Endothelial cell of umbilical vein (primary cell): ENCODE measurements around the gene CUL9. TPM values are rescaled to one million over a fixed set of nuclear protein-coding genes. Genes with fewer than 3 reads are reported as not detected.
A peak's percentile ranks its signal among the peaks of the same experiment; 100 is the strongest.

Source experiments
- BruUV-seq: library from RNA; stranded (reverse); fragments of 400-500 nt; replicated peaks from 2 replicates; lab custom pipeline; 2021; lab: Mats Ljungman, UMichigan
- CTCF ChIA-PET: fragments of 300-600, 350-600 bp; sonication (Branson Sonifier 250); formaldehyde crosslinking; loops from one replicate; lab custom pipeline; 2021; ENCODE audit warnings: antibody characterized with exemption, inconsistent platforms; lab: Charles Lee
- POLR2A ChIA-PET: fragments of 300-600, 350-600 bp; sonication (Branson Sonifier 250); formaldehyde crosslinking; loops from one replicate; lab custom pipeline; 2021; ENCODE audit warnings: antibody characterized with exemption, inconsistent platforms; lab: Charles Lee
- DNase-seq: peaks from one replicate; pipeline ENCODE4 v3.0.0-alpha.2; 2011; ENCODE audit warnings: low read depth, low spot score
- FAIRE-seq: peaks from 2 replicates; lab custom pipeline; 2011; peaks lifted over from hg19 to GRCh38; lab: Jason Lieb, UNC
- H2AFZ ChIP-seq: 2 replicates; pipeline ENCODE4 v1.6.0; 2012; ENCODE audit warnings: low read depth, low read length, control low read depth, inconsistent platforms
- H3K27ac ChIP-seq: 2 replicates; pipeline ENCODE4 v1.5.1; 2011; ENCODE audit warnings: low read depth, mild to moderate bottlenecking, control low read depth, low read length, moderate library complexity; ENCODE audit not compliant: insufficient read depth
- H3K27me3 ChIP-seq, 2 experiments: 2 replicates each; pipeline versions ENCODE4 v1.6.0 to v1.6.1; 2011; ENCODE audit warnings: low read length in 2 of 2, mixed read lengths in 1 of 2; ENCODE audit not compliant: control insufficient read depth in 2 of 2, insufficient read depth in 2 of 2
- H3K36me3 ChIP-seq, 2 experiments: 2 replicates in 1 of 2; 3 replicates in 1 of 2; pipeline ENCODE4 v1.5.1; 2011; ENCODE audit warnings: low read length in 2 of 2, mild to moderate bottlenecking in 1 of 2, moderate library complexity in 1 of 2; ENCODE audit not compliant: control insufficient read depth in 2 of 2, insufficient read depth in 2 of 2; ENCODE audit errors: extremely low read depth in 1 of 2
- H3K4me1 ChIP-seq: 3 replicates; pipeline ENCODE4 v1.5.1; 2011; ENCODE audit warnings: mild to moderate bottlenecking, low read length; ENCODE audit not compliant: control insufficient read depth, insufficient read depth; ENCODE audit errors: extremely low read depth
- H3K4me2 ChIP-seq: 2 replicates; pipeline ENCODE4 v1.6.1; 2011; ENCODE audit warnings: low read length, control low read depth, mixed read lengths; ENCODE audit not compliant: insufficient read depth
- H3K4me3 ChIP-seq, 3 experiments: fragments of 200-600 bp in 1 of 3; sonication (generic), shearing (Covaris generic) in 1 of 3; replicated peaks in 1 of 3; 2 replicates each; pipeline ENCODE4 v1.5.1; 2011 to 2016; ENCODE audit warnings: control low read depth in 3 of 3, low read length in 3 of 3, mild to moderate bottlenecking in 2 of 3, inconsistent platforms in 1 of 3, low read depth in 1 of 3, moderate library complexity in 1 of 3; ENCODE audit not compliant: insufficient read depth in 1 of 3
- H3K79me2 ChIP-seq: 2 replicates; pipeline ENCODE4 v1.6.0; 2012; ENCODE audit warnings: low read length, inconsistent platforms; ENCODE audit not compliant: control insufficient read depth, insufficient read depth
- H3K9ac ChIP-seq: replicated peaks from 2 replicates; pipeline ENCODE3; 2011; ENCODE audit warnings: low read length, control low read depth; ENCODE audit not compliant: insufficient read depth; ENCODE audit errors: extremely low read depth
- H3K9me1 ChIP-seq: replicated peaks from 3 replicates; pipeline ENCODE4 v1.6.0; 2011; ENCODE audit warnings: mild to moderate bottlenecking, low read length; ENCODE audit not compliant: control insufficient read depth, insufficient read depth; ENCODE audit errors: extremely low read depth
- H3K9me3 ChIP-seq: replicated peaks from 2 replicates; pipeline ENCODE4 v1.5.1; 2012; ENCODE audit warnings: low read length, inconsistent platforms; ENCODE audit not compliant: control insufficient read depth, insufficient read depth
- H4K20me1 ChIP-seq: replicated peaks from 2 replicates; pipeline ENCODE3; 2011; ENCODE audit warnings: mild to moderate bottlenecking, low read length; ENCODE audit not compliant: control insufficient read depth, insufficient read depth; ENCODE audit errors: extremely low read depth
- CTCF ChIP-seq, 2 donors: IDR thresholded peaks; 1 replicate in 1 of 2; 2 replicates in 1 of 2; pipeline ENCODE4 v1.5.1; 2011; ENCODE audit warnings: low read length in 2 of 2, mild to moderate bottlenecking in 2 of 2, moderate library complexity in 2 of 2, control low read depth in 1 of 2, inconsistent platforms in 1 of 2, low read depth in 1 of 2; ENCODE audit not compliant: insufficient read depth in 1 of 2; ENCODE audit errors: extremely low read depth in 1 of 2
- EZH2 ChIP-seq: IDR thresholded peaks from 2 replicates; pipeline ENCODE4 v1.6.1; 2012; ENCODE audit warnings: borderline replicate concordance, low read depth, mild to moderate bottlenecking, moderate library complexity, low read length, inconsistent platforms; ENCODE audit not compliant: severe bottlenecking
- FOS ChIP-seq: IDR thresholded peaks from 2 replicates; pipeline ENCODE4 v1.6.1; 2011; ENCODE audit warnings: mild to moderate bottlenecking, low read length, moderate library complexity, borderline replicate concordance; ENCODE audit not compliant: insufficient read depth
- JUN ChIP-seq: IDR thresholded peaks from 2 replicates; pipeline ENCODE4 v1.6.1; 2011; ENCODE audit warnings: borderline replicate concordance, low read depth; ENCODE audit not compliant: insufficient read length, insufficient read depth
- MYC ChIP-seq: IDR thresholded peaks from one replicate; pipeline ENCODE4 v1.6.1; 2011; ENCODE audit warnings: mild to moderate bottlenecking, low read depth, low read length
- POLR2A ChIP-seq: IDR thresholded peaks from 2 replicates; pipeline ENCODE4 v1.6.1; 2012; ENCODE audit warnings: low read depth, mild to moderate bottlenecking, control low read depth, low read length
- POLR2AphosphoS5 ChIP-seq: IDR thresholded peaks from 2 replicates; pipeline ENCODE4 v1.6.1; 2012; ENCODE audit warnings: low read depth, mild to moderate bottlenecking, control low read depth, low read length, moderate library complexity; ENCODE audit not compliant: insufficient read depth
- dilution Hi-C: fragments of 300-500 bp; cut with MboI; formaldehyde crosslinking; loops from one replicate; pipeline ENCODE4 v1.15.0; 2019; ENCODE audit warnings: low sequenced_read_pairs; ENCODE audit not compliant: extremely low pct_ligation_motif_present
- intact Hi-C: fragments of 100-400 bp; cut with micrococcal nuclease; formaldehyde crosslinking; loops from one replicate; pipeline ENCODE4 v1.10.0; 2022
- polyA plus RNA-seq, 4 experiments: library from polyadenylated mRNA; depleted of rRNA in 3 of 4; stranded (reverse) in 3 of 4; unstranded in 1 of 4; fragments of >200 nt; gene quantifications; 2 replicates each; pipeline versions ENCODE4 v1.2.1 to v1.2.3, GENCODE V29; 2011 to 2012; ENCODE audit warnings: missing spikeins in 1 of 4
- total RNA-seq: library from RNA; stranded (reverse); gene quantifications from 2 replicates; pipeline ENCODE4 v1.2.3, GENCODE V29; 2021

The CUL9 gene
- total and polyA plus RNA-seq, 2 donors (not counting 3 experiments of a cell fraction or from before 2014, with no cell fraction given) = 38.7 to 46.0 TPM

GRCh38 chr6:43181621-43181941 is 415 bp upstream of the CUL9 start:
- FAIRE-seq = no peak
- CTCF ChIA-PET = interaction anchor here (1.2 kb wide), 1 partner anchor 11 kb away, joined by 8 read pairs; no protein-coding TSS in a partner anchor

More at GRCh38 chr6:43181621-43181941, 415 bp upstream of the CUL9 start:
- Histone ChIP-seq H3K4me2 (peak overlapping the region; percentile 67), H3K36me3 (peaks cover 10 to 29% of the 10 kb centered on the region in 2 experiments), H2AFZ (peak overlapping the region; percentile 75), H4K20me1 (no peaks in the 10 kb centered on the region), H3K27me3 (no peaks in the 10 kb centered on the region), H3K4me1 (peaks cover 17% of the 10 kb centered on the region), H3K79me2 (peaks cover 2% of the 10 kb centered on the region), H3K9me1 (no peaks in the 10 kb centered on the region), H3K27ac (no peak overlapping the region), H3K9me3 (no peaks in the 10 kb centered on the region), H3K4me3 (peak overlapping the region; percentile 49 to 92 (median 78)), H3K9ac (peak overlapping the region; percentile 61)
- POLR2A ChIA-PET = no interaction called here
- TF ChIP-seq CTCF (IDR thresholded peaks at IDR 0.05; ENCODE audit: extremely low read depth in 1 of 2, insufficient read depth in 1 of 2, low read depth in 1 of 2, low read length in 2 of 2) (no peak), EZH2 (no peak), POLR2AphosphoS5 (no peak), JUN (no peak), MYC (no peak), POLR2A (no peak), FOS (no peak)
- BruUV-seq = no TSS peak
- no peak for DNase-seq
- intact Hi-C loops = no loop called here
- dilution Hi-C loops = no loop called here
